NAMALWA (cell line): Measurements from ENCODE around the gene MARK3.
A peak's percentile ranks its signal among the peaks of the same experiment; 100 is the strongest.
"Not testable (repeated sequence)": the region's sequence is repeated elsewhere in the genome, so short reads cannot be mapped to it uniquely, and the experiment has no call there.

Source experiments
- DNase-seq: peaks from one replicate; pipeline ENCODE4 v3.0.0-alpha.2; 2015; ENCODE audit warnings: low spot score

The MARK3 gene

GRCh38 chr14:103385152-103385928 is at the start of gene MARK3:
TSS of gene MARK3 (plus strand) at chr14:103385415. CDS start at chr14:103386030, 615 bp downstream.
- peak; percentile 97 for DNase-seq

- DNase-seq = no peak
Observed at GRCh38 chr14:103336191-103336590, 49.0 kb upstream of the MARK3 start.

- DNase-seq = no peak
Observed at GRCh38 chr14:103337794-103338193, 47.4 kb upstream of the MARK3 start.

- DNase-seq = no peak
Observed at GRCh38 chr14:103339561-103339960, 45.7 kb upstream of the MARK3 start.

- DNase-seq = no peak
Observed at GRCh38 chr14:103340480-103341212, 44.6 kb upstream of the MARK3 start.

- no peak for DNase-seq
Observed at GRCh38 chr14:103341250-103342129, 43.7 kb upstream of the MARK3 start.

- DNase-seq = peak; percentile 45
Observed at GRCh38 chr14:103343164-103343879, 41.9 kb upstream of the MARK3 start.

- DNase-seq = no peak
Observed at GRCh38 chr14:103343905-103344797, 41.1 kb upstream of the MARK3 start.

- no peak for DNase-seq
Observed at GRCh38 chr14:103346286-103346685, 38.9 kb upstream of the MARK3 start.

- DNase-seq = no peak
Observed at GRCh38 chr14:103347091-103347815, 38.0 kb upstream of the MARK3 start.

GRCh38 chr14:103348154-103348553 is 37.1 kb upstream of the MARK3 start:
- no peak for DNase-seq

GRCh38 chr14:103349982-103350381 is 35.2 kb upstream of the MARK3 start:
- DNase-seq = no peak

- no peak for DNase-seq
Observed at GRCh38 chr14:103353362-103353761, 31.9 kb upstream of the MARK3 start.

- DNase-seq = no peak
Observed at GRCh38 chr14:103354141-103354540, 31.1 kb upstream of the MARK3 start.

GRCh38 chr14:103356024-103356682 is 29.1 kb upstream of the MARK3 start:
- DNase-seq = no peak

GRCh38 chr14:103357552-103357951 is 27.7 kb upstream of the MARK3 start:
- DNase-seq = not testable (repeated sequence)

GRCh38 chr14:103360548-103360947 is 24.7 kb upstream of the MARK3 start:
- DNase-seq = no peak

GRCh38 chr14:103361867-103362266 is 23.3 kb upstream of the MARK3 start:
- DNase-seq = no peak

GRCh38 chr14:103362780-103363179 is 22.4 kb upstream of the MARK3 start:
- no peak for DNase-seq
